ENCODE data around the gene WIPI1.

DNA sequence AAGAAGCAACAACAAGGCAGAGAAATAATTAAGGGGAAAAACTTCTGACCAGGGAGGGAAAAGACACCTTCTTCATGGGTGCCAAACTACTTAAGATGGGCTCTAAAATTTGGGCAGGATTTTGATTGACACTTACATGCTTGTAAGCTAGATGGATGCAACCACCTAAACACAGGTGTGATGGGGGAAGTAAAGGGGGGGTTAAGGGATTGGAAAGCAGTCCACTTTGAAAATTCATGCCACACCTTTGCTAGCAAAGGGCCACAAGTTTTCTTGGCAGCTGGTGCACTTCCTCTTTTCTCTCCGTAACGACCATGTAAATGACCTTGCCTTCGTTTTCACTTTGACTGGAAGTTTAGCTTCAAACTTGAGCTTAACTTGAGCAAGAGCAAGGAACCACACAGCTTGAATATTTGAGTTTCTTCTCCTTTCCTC, 40.6 kb upstream of the WIPI1 start:
- TF ChIP-seq BACH1 (tag; IDR thresholded peaks at IDR 0.05) (no peak), SIN3A (IDR thresholded peaks at IDR 0.05; ENCODE audit: borderline replicate concordance in 2 of 2, control insufficient read depth in 1 of 2, low read depth in 2 of 2, low read length in 2 of 2) (no peak), ZNF444 (CRISPR knock-in tag; IDR thresholded peaks at IDR 0.05) (no peak), MEF2A (IDR thresholded peaks at IDR 0.05; ENCODE audit: control insufficient read depth, low read depth, low read length) (no peak), CREM (IDR thresholded peaks at IDR 0.05; ENCODE audit: low read depth) (no peak)
- TF ChIP-seq, protein P1, sequence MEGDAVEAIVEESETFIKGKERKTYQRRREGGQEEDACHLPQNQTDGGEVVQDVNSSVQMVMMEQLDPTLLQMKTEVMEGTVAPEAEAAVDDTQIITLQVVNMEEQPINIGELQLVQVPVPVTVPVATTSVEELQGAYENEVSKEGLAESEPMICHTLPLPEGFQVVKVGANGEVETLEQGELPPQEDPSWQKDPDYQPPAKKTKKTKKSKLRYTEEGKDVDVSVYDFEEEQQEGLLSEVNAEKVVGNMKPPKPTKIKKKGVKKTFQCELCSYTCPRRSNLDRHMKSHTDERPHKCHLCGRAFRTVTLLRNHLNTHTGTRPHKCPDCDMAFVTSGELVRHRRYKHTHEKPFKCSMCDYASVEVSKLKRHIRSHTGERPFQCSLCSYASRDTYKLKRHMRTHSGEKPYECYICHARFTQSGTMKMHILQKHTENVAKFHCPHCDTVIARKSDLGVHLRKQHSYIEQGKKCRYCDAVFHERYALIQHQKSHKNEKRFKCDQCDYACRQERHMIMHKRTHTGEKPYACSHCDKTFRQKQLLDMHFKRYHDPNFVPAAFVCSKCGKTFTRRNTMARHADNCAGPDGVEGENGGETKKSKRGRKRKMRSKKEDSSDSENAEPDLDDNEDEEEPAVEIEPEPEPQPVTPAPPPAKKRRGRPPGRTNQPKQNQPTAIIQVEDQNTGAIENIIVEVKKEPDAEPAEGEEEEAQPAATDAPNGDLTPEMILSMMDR (IDR thresholded peaks at IDR 0.05 in 2 of 3, conservative IDR thresholded peaks at IDR 0.05 in 1 of 3; ENCODE audit: insufficient read depth in 2 of 3, low read depth in 1 of 3, low read length in 3 of 3), result no peak

Data from K562 (cell line).